Measurements from ENCODE around the gene TRIM26. TPM values are rescaled to one million over a fixed set of nuclear protein-coding genes. Genes with fewer than 3 reads are reported as not detected.
"Not testable (repeated sequence)": the region's sequence is repeated elsewhere in the genome, so short reads cannot be mapped to it uniquely, and the experiment has no call there.

TRIM26 gene
- total RNA-seq, 4 donors from 2014 or later = 40.4 to 57.4 (median 50.7) TPM

- TF ChIP-seq POLR2A (IDR thresholded peaks at IDR 0.05) = no peak
- TF ChIP-seq, protein P1, sequence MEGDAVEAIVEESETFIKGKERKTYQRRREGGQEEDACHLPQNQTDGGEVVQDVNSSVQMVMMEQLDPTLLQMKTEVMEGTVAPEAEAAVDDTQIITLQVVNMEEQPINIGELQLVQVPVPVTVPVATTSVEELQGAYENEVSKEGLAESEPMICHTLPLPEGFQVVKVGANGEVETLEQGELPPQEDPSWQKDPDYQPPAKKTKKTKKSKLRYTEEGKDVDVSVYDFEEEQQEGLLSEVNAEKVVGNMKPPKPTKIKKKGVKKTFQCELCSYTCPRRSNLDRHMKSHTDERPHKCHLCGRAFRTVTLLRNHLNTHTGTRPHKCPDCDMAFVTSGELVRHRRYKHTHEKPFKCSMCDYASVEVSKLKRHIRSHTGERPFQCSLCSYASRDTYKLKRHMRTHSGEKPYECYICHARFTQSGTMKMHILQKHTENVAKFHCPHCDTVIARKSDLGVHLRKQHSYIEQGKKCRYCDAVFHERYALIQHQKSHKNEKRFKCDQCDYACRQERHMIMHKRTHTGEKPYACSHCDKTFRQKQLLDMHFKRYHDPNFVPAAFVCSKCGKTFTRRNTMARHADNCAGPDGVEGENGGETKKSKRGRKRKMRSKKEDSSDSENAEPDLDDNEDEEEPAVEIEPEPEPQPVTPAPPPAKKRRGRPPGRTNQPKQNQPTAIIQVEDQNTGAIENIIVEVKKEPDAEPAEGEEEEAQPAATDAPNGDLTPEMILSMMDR (IDR thresholded peaks at IDR 0.05) = no peak
- 66 to 70% methylated on average over 6 of the region's 6 CpGs for WGBS, 2 donors
- intact Hi-C loops (cut with DNase I; ENCODE audit: low total_unique reads) = no loop called here
- no peak overlapping the region for H3K4me3 ChIP-seq (ENCODE audit: low read depth, poor library complexity, severe bottlenecking)
- no peak for DNase-seq (ENCODE audit: low spot score in 2 of 2)
Measured at GRCh38 chr6:30167101-30167500, 46.1 kb downstream of the TRIM26 start.

DNA sequence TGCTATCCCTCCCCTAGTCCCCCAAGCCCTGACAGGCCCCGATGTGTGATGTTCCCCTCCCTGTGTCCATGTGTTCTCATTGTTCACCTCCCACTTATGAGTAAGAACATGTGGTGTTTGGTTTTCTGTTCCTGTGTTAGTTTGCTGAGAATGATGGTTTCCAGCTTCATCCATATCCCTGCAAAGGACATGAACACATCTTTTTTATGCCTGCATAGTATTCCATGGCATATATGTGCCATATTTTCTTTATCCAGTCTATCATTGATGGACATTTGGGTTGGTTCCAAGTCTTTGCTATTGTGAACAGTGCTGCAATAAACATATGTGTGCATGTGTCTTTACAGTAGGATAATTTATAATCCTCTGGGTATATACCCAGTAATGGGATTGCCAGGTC lies 48.0 kb downstream of the TRIM26 start:
- DNase-seq (ENCODE audit: low spot score in 2 of 2); intact Hi-C loops (cut with DNase I; ENCODE audit: low total_unique reads); H3K4me3 ChIP-seq (ENCODE audit: low read depth, poor library complexity, severe bottlenecking): not testable (repeated sequence)
- 69 to 90% methylated on average over 1 of the region's 1 CpG for WGBS, 2 donors

DNA sequence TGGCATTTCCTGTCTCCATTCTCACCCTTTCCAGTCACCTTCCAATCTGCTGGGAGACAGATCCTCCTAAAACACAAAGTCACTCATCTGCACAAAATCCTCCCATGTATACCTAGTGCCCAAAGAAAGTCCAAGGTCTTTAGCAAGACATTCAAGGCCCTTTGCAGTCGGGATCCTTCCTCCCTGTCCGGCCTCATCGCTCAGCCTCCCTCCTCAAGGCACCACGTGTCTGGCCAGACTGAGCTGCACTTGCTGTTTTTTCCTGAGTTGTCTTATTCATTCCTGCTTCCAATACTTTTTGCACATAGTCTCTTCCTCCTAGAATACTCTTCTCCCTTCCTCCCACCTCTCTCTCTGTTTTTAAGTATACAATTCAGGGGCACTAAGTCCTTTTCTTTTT lies 48.5 kb downstream of the TRIM26 start:
- TF ChIP-seq, protein P1 (IDR thresholded peaks at IDR 0.05) = no peak
- no peak for TF ChIP-seq POLR2A (IDR thresholded peaks at IDR 0.05)
- DNase-seq (ENCODE audit: low spot score in 2 of 2) = no peak
- intact Hi-C loops (cut with DNase I; ENCODE audit: low total_unique reads) = no loop called here
- WGBS, 2 donors = 88 to 89% methylated on average over 4 of the region's 4 CpGs
- no peak overlapping the region for H3K4me3 ChIP-seq (ENCODE audit: low read depth, poor library complexity, severe bottlenecking)

DNA sequence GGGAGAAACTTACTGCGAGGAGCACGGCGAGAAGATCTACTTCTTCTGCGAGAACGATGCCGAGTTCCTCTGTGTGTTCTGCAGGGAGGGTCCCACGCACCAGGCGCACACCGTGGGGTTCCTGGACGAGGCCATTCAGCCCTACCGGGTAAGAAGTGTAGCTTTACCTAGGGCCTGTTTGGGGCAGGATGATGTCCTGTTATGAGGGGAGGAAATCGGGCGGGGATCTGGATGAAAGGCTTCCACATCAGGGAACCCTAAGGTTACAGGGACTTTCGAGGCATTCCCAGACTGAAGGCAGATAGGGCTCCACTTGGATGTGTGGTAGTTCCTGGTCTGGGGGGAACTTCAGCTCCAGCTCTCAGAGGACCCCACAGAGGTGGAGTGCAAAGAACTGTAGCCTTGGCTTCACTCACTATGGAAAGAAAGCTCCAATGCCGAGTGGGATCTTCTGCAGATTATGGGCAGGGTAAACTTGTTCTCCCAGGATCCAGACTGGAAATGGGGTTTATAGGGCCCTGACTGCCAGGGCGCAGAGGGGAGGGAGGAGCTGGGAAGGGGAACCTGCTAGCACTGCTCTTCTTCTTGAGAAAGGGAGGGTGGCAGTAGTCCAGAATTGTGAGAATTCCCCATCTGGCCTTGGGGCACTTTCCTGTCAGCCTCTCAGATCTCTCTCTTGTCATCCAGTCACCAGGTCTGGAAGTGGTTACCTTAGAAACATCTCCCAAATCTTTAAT lies 49.1 kb downstream of the TRIM26 start:
- intact Hi-C loops (cut with DNase I; ENCODE audit: low total_unique reads) = no loop called here
- 84% methylated on average over 16 of the region's 16 CpGs for WGBS, 2 donors
- no peak for DNase-seq (ENCODE audit: low spot score in 2 of 2)
- no peak overlapping the region for H3K4me3 ChIP-seq (ENCODE audit: low read depth, poor library complexity, severe bottlenecking)
- TF ChIP-seq POLR2A (IDR thresholded peaks at IDR 0.05) = no peak

DNA sequence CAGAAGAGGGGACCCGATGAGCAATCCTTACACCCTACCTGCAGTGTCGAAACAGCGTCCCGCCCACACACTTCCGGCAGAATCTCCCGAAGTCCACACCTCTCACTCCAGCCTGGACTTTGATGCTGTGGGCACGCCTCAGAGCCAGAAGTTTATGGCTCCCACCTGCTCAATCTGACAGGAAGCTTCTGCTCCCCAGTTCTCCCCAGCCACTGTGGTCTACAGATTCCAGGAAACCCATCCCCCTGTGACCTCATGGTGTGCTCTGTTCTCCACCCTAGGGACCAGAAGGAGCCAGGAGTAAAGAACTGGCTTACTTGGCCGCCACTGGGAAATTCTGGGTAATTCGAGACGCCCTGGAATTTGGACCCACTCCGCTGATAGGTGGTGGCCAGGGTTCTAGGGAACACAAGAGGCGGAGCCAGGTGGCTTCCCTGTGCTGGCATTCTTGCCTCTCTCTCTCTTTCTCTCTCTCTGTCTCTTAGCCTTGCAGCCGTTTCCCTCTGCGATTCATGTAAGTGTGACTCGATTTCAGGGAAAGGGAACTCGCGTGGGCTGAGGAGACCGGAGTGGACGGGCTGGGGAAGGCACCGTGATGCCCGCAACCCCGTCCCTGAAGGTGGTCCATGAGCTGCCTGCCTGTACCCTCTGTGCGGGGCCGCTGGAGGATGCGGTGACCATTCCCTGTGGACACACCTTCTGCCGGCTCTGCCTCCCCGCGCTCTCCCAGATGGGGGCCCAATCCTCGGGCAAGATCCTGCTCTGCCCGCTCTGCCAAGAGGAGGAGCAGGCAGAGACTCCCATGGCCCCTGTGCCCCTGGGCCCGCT lies 49.9 kb downstream of the TRIM26 start, which contains the start of gene TRIM15:
TSS of gene TRIM15 (plus strand) at position 457 of the 828 bp plus-strand sequence. CDS start at position 596, 139 bp downstream.
- no peak for TF ChIP-seq POLR2A (IDR thresholded peaks at IDR 0.05)
- no peak for DNase-seq (ENCODE audit: low spot score in 2 of 2)
- intact Hi-C loops (cut with DNase I; ENCODE audit: low total_unique reads) = no loop called here
- 74 to 77% methylated on average over 31 of the region's 31 CpGs for WGBS, 2 donors
- no peak within 1 kb of the TSS for H3K4me3 ChIP-seq (ENCODE audit: low read depth, poor library complexity, severe bottlenecking)

GRCh38 chr6:30162265-30163089 lies 50.7 kb downstream of the TRIM26 start:
- no peak overlapping the region for H3K4me3 ChIP-seq (ENCODE audit: low read depth, poor library complexity, severe bottlenecking)
- intact Hi-C loops (cut with DNase I; ENCODE audit: low total_unique reads) = no loop called here
- TF ChIP-seq, protein P1 (IDR thresholded peaks at IDR 0.05) = no peak
- TF ChIP-seq POLR2A (IDR thresholded peaks at IDR 0.05) = no peak
- DNase-seq (ENCODE audit: low spot score in 2 of 2) = no peak
- 75% methylated on average over 12 of the region's 12 CpGs for WGBS, 2 donors

Data from lower leg skin (tissue), 4 donors.